Measurements from ENCODE around the gene UQCRC1.

The UQCRC1 gene

DNA sequence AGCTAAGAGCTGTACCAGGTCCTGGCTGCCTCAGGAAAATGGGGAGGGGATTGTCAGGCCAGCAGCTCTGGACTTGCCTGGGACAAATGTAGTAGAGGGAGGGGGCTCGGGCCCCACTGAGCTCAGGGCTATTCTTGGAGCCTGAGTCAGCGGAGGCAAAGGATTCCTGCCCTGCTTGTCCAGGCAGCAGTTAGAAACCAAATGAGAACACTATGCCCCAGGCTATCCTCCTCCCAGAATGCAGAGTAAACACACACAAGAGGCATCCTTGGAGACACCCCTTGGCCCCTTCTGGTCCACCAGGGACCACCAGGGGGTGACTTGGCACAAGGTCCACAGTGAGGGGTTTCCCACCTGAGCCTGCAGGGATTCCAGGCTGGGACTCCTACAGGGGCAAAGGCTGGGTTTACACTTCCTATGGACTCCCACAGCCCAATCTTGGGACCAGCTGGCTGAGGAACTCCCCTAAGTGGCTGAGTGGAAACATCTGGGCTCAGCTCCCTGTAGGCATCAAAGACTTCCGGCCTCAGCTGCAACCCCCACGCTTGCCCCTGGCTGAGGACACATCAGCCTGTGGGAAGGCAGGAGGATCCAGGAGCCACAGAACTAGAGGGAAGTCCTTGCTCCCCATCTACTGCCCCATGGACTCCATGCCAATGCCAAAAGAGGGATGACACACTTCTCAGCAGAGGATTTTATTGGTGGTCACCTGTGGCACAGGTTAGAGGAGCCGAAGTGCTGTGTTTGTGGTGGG lies 10.9 kb downstream of the UQCRC1 start:
- no peak for DNase-seq (ENCODE audit: low read depth)

DNA sequence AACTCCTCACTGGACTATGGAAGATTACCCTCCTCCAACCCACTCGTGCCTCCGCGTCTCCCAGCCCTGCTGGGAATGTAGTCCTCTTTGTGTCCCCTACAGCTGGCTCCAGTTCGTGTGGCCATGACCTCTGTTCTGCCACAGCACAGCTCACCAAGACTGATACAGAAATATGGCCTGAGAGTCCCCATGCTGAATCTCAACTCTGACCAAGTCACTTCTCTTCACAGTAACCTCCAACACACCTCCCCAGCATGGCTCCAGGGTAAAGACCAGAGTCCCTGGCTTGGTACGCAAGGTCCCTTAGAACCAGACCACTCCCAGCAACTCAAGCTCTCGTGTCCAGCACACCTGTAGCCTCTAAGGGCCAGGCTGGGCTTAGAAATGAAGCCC lies 12.0 kb downstream of the UQCRC1 start:
- no peak for DNase-seq (ENCODE audit: low read depth)

DNA sequence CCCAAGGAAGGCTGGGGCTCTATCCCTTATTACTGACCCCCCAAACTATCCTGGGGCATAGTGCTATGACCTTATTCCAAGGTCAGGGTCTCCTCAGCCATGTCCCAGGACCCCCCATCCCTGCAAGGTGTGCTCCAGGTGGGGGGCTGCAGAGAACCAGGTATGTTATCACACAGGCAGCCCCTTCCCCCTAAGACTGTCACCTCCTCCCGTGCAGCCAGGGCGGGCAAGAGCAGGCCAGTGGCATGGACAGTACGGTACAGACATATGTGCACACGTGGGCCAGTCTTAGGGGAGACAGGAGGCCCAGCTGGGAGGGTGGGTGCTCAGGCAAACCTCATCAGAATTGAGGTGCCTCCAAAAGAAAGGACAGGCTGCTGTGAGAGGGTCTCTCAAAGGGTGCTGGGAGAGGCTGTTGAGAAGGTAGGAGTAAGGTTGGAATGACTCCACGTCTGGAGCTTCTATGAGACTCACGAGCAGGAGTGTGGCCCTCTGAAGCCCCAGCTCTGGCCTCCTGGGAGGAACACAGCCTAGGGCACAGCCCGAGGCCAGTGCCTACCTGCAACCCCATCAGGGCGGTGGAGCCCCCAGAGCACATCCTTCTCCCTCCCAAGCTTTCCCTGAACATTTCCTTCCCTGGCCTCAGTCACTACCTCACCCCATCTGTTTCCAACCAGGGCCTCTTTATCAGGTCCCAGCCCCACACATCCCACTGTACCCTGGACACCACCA lies 12.6 kb downstream of the UQCRC1 start:
- no peak for DNase-seq (ENCODE audit: low read depth)

DNA sequence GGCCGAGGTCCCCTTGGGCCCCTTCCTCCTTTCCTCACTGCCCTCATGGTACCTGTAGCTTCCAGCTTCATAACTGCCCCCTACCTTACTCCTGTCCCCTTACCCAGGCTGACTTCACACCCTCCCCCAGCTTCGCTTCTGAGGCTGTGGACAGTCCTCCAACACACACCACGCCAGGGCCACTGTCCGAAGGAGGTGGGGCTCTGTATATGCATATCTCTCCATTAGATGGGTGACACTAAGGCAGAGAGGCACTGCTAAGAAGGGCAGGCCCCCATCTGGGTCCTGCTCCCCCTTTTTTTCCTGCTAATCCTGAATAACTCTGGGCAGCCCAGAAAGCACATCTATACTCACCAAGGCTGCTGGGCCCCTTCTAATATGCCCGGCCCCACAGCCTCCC lies 13.3 kb downstream of the UQCRC1 start:
- DNase-seq (ENCODE audit: low read depth) = no peak

DNA sequence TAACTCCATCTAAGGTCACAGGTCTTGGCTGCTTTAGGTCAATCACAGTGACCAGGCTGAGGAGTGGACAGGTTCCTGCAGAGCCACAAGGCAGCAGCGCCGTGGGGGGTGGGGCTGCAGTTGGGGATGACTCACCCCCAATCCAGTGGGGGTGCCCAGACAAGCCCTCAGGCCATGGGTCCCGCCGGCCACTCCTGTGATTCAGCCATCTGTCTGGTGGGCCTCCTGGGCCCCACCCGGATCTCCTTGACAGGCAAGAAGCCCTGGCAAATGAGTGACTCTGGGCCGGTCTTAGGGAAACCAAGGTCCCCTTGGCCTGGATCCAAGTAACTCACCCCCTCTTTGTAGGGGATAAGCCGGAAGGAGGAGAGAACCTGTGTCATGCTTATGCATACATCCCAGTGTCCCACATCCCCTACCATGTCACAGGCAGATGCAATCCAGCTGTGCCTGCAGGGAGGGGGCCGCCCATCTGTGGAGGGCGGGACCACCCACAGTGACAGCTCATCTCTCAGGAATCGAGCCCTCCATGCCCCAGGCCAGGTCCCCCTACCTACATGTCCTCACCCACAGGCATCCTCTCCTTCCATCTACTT lies 13.8 kb downstream of the UQCRC1 start:
- DNase-seq (ENCODE audit: low read depth) = no peak

DNA sequence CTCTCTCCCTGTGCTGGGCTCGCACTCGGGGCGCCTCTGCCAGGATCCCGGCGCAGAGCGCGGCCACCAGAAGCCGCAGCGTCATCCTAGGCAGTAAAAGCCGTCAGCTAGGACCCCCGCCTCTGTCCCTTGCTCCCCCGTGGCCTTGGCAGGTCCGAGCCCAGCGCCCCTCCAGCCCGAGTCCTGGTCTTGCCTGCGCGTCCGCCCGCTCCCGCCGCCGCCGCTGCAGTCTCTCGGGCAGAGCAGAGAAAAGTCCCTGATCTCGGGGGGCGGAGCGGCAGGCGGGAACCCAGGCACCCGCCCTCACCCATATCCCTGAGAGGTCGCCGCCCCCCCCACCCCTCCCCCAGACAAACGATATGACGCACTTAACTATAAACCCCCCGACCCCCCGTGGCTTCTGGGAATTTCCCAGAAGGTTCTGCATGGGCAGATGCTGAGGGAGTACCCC lies 14.3 kb downstream of the UQCRC1 start, which contains the start of gene COL7A1:
Gene COL7A1 (minus strand): TSS at position 255 of the 451 bp plus-strand sequence. CDS start 170 bp downstream, at position 85.
- DNase-seq (ENCODE audit: low read depth) = no peak

DNA sequence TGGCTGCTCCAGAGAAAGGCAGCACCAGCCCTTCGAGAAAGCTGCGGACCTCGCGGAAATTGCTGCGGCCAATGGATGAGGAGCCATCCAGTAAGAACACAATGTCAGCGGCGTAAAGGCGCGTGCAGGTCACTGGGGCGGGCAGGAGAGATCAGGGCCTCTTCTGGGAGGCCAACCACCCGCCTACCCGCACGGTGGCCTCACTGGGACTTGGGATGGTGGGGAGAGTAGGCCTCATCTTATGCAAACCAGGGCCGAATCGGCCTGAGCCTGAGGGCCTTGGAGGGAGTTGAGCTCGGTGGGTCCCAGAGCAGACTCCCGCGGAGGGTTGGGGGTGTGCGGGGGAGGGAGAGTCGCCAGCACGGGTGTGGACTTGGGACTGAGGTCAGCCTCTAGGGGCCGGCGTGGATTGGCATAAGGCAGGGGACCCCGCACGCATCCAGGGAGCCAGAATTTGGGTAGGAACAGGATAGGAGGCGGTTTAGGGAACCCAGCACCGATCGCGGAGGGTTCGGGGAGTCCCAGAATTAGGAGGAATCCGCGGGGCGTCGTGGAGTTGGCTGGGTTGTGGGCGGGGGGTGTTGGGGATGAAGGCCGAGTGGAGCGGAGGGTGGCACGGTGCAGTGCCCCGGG lies 14.9 kb downstream of the UQCRC1 start:
- DNase-seq (ENCODE audit: low read depth) = no peak

DNA sequence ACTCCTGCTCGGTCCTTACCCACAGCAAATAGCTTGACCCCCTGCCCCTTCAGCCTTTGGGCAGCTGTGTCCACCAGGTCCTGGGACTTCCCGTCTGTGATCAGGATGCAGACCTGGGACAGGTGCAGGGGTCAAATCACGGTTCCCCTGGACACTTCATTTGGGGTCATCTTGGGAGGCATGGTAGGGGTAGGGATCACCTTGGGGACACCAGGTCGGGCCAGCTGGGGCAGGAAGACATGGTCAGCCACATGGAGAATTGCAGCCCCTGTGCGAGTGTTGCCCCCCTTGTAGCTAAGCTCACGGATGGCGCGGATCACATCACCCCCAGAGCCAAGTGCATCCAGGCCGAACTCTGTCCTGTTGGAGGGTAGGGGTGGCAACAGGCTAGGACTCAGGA lies 16.1 kb downstream of the UQCRC1 start:
- DNase-seq (ENCODE audit: low read depth) = no peak

DNA sequence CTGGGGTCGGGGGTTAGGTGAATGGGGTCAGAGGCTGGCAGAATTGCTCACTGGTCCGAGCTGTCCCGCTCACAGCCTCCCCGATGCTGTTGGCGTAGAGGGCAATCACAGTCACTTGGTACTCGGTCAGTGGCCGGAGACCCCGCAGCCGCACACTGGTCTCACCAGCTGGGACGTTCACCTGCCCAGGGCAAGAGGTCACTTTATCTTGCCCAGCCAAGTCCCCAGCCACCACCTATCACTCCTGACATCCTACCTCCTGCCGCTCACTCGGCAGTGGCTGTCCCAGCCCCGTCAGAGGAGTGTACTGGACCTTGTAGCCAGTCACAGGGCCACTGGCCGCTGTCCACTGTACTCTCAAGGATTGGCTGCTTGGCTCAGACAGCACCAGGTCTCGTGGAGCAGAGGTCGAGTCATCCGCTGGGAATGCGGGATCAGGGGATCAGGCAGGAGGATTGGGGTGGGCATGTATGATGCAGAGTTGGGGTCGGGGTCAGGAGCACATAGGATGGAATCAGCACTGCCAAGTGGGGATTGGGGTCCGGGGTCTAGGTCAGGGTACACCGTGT lies 16.8 kb downstream of the UQCRC1 start:
- no peak for DNase-seq (ENCODE audit: low read depth)

DNA sequence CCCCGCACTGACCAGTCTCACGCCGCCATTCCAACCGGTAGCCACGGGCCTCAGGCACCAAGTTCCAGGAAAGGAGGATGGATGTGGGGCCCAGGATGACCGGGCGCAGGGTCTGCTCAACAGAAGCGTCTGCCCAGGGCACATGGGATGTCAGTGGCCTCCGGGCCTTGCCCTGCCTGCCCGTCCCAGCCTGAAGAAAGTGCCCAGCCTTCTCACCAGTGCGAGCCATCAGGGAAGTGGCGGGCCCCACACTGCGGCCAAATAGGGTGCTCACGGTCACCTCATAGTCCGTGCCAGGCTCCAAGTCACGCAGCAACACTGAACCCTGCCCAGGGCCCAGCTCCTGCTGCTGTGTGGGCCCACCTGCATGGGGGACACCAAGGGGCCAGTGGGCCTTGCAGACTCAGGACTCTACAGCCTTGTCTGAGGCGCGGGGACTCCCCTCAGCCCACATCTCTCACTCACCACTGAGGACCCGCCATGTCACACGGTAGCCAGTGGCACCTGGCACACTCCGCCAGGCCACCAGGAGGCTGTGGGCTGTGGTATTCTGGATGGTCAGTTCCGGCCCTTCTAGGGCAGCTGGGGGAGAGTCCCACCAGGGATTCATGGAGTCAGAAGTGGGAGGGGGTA lies 17.4 kb downstream of the UQCRC1 start:
- DNase-seq (ENCODE audit: low read depth) = no peak

DNA sequence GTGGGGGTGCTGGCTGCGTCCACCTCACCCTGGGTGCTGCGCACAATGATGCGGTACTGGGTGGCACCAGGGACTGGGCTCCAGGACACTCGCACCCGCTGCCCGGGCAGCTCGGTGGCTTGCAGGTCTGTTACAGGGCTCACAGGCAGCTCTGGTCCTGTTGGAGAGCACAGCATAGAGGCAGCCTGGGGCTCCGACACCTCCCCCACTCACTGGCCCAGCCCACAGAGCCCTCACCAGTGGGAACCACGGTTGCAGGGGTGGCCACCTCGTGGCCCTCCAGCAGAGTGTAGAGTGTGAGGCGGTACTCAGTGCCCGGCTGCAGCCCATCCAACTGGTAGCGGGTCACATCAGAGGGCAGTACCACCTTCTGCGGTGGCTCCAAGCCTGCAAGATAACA lies 18.0 kb downstream of the UQCRC1 start:
- DNase-seq (ENCODE audit: low read depth) = no peak

DNA sequence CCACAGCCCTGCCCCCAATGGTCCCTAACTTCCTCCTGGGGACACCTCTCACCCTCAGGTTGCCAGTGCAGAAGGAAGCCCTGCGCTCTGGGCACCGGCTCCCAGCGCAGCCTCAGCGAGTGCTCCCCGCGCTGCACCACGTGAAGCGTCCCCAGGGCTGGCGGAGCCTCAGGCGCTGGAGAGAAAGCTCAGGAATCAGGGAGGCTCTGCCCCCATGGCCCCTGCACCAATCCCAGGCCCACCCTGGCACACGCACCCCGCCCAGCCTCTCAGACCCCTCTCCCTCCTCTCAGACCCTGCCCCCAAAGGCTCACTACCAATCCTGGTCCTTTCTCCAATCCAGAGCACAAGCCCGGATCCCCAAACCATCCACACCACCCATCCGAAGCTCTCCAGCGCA lies 21.2 kb downstream of the UQCRC1 start:
- no peak for DNase-seq (ENCODE audit: low read depth)

DNA sequence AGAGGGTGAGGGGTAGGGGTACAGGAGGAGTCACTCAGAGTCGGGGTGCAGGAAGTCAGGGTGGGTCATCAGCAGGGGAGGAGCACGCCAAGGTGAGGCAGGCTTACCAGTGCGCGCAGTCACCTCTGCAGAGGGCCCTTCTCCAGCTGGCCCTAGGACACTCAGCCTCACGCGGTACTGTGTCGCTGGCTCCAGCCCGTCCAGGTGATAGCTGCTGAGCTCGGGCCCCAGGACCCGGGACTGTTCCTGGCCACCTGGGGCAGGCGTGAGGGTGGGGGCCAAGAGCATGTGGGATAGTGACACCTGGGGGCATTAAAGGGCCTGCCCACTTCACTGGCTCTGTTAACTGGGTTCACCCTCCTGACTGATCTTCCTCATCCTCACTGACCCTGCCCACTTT lies 21.8 kb downstream of the UQCRC1 start:
- DNase-seq (ENCODE audit: low read depth) = no peak

DNA sequence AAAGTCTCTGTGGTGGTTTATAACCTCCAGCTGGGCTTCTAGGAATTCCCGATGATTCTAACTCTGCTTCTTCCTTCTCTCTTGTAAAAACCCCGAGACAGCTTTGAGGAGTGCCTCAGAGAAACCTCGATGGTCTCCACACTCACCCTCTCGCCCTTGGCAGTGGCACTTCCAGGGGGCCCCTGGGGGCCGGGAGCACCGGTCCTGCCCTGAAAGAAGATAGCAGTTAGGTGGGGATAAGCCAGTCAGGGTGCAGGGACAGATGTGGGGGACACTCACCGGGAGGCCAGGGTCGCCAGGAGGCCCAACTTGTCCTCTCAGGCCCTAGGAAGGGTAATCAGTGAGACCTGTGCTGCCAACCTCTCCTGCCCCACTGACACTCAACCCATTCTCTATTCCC lies 24.0 kb downstream of the UQCRC1 start:
- no peak for DNase-seq (ENCODE audit: low read depth)

DNA sequence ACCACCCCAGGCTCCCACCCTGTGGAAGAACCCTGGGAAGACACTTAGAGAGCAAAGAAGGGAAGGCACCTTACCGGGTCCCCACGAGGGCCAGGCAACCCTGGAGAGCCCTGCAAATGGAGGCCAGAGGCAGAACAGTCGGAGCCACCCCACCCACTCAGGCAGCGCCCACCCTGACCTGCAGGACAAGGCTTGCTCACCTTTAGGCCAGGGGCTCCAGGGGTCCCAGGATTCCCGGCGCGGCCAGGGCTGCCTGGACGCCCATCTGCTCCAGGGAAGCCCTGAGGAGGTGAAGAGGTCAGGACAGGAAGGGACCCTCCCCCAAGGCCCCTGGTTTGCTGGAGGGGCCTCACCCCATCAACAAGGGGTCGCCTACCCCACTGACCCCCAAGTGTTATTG lies 24.6 kb downstream of the UQCRC1 start:
- DNase-seq (ENCODE audit: low read depth) = no peak

DNA sequence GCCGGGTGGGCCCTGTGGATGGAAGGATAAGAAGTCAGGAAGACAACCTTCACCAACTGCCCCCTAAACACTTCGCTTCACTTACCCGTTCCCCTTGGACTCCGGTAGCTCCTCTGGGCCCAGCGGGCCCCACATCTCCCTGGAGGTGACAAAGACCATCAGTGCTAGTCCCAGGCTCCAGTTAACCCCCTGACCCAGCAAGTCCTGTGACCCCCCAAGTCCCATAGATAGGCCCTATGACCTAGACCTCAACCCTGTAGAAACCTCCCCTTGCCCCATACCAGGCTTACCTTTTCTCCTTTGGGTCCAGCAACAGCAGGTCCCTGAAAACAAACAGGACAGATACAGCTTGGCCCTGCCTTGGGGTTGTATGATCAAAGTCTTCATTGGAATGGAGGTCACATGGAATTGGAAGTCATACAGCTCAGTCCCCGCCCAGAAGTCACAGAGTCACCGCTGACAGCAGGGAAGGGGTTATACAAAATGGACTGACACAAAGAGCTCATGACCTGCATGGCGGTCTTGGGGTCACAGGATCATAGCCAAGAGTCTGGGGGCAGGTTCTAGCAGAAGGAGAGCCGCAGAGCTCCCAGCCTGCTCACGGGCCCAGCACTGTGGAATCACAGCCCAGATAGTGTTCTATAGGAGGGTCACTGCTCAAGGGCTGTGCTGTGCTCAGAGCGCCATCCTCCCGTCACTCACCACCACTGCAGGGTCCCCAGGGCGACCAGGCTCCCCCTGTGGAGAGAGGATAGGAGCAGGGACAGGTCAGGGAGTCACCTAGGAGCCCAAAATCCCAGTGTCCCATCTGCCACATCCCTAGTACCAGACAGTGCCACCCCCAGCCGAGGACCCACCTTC lies 27.6 kb downstream of the UQCRC1 start:
- DNase-seq (ENCODE audit: low read depth) = no peak

DNA sequence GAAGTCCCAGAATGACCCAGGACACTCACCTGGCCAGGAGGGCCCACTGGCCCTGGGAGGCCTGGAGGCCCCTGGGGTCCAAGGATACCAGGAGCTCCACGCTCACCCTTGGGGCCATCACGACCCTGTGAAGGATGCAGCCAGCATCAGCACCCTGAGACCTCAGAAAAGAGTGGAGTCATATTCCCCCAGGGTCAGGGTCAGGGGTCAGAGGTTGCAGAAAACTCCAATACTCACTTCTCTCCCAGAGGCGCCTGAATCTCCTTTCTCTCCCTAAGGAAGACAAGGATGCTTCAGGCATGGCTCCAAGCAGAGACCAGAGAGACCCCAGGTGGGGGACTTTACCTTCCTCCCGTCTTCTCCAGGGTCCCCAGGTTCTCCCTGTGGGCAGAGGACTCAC lies 32.8 kb downstream of the UQCRC1 start:
- DNase-seq (ENCODE audit: low read depth) = no peak

DNA sequence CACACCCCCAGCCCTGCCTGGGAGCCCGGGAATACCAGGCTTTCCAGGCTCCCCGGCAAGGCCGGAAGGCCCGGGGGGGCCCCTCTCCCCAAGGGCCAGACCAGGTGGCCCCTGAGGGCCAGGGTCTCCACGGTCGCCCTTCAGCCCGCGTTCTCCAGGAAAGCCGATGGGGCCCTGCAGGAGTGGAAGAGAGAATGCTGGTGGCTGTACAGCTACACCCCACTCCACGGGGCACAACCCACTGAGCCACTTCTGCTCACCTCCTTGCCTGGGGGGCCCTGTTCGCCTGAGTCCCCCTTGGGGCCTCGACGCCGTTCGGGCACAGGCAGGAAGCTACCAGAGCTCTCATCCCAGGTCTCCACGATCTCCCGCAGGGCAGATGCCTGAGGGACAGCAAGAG lies 34.1 kb downstream of the UQCRC1 start:
- DNase-seq (ENCODE audit: low read depth) = no peak

DNA sequence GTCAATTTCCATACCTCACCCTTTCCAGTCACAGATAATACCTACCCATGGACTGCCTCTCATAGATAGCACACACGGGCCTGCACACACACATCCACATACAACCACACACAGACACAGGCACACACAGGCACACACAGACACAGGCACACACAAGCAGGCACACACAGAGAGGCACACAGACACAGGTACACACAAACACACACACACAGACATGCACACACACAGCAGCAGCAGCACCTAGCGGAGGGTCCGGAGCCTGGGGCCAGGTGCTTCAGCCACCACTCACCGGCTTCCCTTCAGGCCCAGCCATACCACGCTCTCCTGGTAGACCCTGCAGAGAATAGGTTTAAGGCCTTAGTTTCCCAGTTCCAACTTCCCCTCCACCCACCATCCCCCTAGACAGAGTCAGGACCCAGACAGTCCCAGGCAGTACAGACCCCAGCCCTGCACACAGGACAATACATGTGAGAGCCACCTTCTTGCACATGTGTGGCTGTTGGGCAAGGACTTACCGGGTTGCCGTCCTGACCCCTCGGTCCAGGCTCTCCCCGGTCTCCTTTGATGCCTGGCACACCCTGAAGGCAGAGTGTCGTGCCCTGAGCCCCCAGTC lies 35.4 kb downstream of the UQCRC1 start:
- DNase-seq (ENCODE audit: low read depth) = no peak

DNA sequence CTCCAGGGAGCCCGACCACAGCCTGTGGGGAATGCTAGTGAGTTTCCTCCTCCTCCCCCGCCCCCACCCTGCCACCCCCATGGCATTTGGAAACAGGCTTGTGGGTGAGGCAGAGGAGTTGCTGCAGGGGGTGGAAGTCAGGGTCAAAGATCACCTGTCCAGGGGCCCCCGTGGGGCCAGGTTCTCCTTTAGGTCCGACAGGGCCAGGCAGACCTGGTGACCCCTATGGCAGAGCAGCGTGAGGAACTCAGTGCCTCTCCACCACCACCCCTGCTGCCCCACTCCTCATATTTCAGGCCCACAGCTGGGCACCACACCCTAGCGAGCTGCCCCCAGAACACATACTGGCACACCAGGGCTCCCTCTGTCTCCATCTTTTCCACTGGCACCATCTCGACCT lies 36.9 kb downstream of the UQCRC1 start:
- DNase-seq (ENCODE audit: low read depth) = no peak

Measured in stimulated activated CD4-positive, alpha-beta T cell treated with anti-CD3 and anti-CD28 coated beads, Interleukin-2, amount 100 ng/mL, for 4 hours (primary cell).